ENCODE data around the gene NUDT15. TPM values are rescaled to one million over a fixed set of nuclear protein-coding genes. Genes with fewer than 3 reads are reported as not detected.

Gene NUDT15
- total RNA-seq (ENCODE audit: low replicate concordance) = 5.7 and 12.7 TPM in 2 replicates

DNA sequence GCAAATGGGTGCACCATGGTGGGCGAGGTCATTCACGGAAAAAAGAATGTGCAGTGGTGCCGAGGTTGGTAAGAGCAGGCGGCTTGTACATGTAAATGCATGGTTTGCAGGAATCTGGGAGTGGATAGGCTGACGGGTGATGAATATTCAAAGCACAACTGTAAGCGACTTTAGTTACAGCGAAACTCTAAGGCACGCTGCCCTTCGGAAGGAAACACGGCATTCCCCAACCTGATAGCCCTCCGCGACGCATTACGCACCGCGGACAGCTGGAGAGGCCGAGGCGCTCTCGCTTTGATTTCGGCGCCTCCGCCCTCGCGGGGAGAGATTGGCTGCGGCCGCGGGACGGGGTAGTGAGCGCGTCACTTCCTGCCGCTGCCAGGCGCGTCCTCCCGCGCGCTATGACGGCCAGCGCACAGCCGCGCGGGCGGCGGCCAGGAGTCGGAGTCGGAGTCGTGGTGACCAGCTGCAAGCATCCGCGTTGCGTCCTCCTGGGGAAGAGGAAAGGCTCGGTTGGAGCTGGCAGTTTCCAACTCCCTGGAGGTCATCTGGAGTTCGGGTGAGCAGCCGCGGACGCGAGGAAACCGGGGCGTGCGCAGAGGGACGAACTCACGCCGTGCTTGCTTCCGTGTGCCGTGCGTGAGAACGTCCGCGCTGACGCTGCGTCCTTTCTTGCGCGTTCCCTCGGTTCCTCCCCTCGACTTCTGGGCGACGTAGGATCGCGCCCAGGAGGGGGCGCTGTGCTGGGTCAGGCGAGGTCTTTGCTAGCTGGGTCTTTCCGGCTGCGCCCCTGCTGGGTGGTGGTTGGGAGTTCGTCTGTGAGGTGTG is at the start of gene NUDT15:
Gene NUDT15, plus strand, starts transcription at position 381 of the 828 bp plus-strand sequence. Its CDS starts 21 bp downstream, at position 402.

DNA sequence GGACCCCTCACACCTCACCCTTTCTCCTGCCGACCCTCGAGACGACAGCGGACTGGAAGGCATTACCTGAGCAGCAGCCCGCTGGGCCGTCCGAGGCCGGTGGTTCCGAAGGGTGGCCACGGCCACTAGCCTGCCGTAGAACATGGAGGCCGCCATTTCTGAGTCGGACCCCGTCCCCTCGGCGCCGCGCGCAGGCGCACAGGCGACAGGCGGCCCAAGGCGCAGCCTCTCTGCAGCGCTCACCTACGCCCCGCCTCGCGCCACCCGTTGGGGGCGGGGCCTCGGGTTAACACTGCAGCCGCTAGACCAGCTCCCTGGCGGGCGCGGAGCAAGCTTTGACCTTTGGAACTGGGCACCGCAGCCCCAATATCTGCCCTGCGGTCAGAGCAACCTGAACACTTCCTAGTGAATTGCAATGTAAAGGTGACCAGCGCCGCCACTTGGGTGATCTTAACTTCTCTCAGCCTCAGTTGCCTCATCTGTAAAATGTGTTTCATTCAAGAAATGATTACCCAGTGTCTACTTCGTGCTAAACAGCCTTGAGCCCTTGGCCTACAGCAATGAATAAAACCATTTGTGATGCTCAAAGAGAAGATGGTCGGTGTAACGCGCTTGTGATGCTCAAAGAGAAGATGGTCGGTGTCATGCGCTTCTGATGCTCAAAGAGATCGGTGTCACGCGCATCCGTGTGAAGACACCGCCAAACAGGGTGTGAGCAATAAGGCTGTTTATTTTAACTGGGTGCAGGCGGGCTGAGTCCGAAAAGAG is 36.2 kb upstream of the NUDT15 start, which contains the start of gene SUCLA2:
Gene SUCLA2, minus strand, starts transcription at position 160 of the 768 bp plus-strand sequence. Its CDS starts 4 bp downstream, at position 156.

DNA sequence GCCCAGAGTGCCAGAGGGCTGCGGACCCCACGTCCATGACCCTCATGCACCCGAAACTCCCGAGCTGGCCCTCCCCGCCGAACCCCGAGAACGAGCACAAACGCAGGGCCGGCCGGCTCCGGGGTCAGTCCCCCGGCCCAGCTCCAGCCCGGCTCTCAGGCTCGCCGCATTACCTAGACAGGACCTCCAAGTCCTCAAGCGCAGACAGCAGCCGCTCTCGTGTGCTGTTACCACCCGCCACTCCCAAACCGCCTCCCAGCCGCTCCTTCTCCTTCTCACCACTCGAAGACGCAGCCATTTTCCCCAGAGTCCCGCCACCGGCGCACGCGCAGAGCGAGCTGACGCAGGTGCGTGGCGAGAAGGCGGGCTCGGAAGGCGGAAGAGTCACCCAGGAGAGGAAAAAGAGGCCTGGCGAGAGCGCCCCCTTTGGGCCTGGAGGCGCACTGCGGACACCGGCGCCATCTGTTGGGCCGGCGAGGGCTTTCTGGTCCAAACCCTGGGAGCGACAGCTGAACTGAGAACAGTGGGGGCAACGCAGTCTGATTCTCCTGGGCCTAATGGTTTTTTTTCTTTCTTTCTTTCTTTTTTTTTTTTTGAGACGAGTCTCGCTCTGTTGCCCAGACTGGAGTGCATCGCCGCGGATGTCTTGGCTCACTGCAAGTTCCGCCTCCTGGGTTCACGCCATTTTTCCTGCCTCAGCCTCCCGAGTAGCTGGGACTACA is 57.4 kb downstream of the NUDT15 start, which contains the start of gene MED4:
Gene MED4, minus strand, starts transcription at position 324 of the 722 bp plus-strand sequence. Its CDS starts 26 bp downstream, at position 298.

Other genes starting within 250 kb of the NUDT15 start
- gene SUCLA2, start 36.5 kb upstream of the NUDT15 start, total RNA-seq (ENCODE audit: low replicate concordance) = 43.5 and 43.8 TPM in 2 replicates
- gene MED4, start 57.4 kb downstream of the NUDT15 start, total RNA-seq (ENCODE audit: low replicate concordance) = 24.1 and 35.5 TPM in 2 replicates
- 81.8 and 168 TPM in 2 replicates for gene ITM2B, start 195.5 kb downstream of the NUDT15 start, total RNA-seq (ENCODE audit: low replicate concordance)

Measured in smooth muscle cell of the coronary artery (primary cell).